Measurements from ENCODE around the gene MKI67.

MKI67 gene

DNA sequence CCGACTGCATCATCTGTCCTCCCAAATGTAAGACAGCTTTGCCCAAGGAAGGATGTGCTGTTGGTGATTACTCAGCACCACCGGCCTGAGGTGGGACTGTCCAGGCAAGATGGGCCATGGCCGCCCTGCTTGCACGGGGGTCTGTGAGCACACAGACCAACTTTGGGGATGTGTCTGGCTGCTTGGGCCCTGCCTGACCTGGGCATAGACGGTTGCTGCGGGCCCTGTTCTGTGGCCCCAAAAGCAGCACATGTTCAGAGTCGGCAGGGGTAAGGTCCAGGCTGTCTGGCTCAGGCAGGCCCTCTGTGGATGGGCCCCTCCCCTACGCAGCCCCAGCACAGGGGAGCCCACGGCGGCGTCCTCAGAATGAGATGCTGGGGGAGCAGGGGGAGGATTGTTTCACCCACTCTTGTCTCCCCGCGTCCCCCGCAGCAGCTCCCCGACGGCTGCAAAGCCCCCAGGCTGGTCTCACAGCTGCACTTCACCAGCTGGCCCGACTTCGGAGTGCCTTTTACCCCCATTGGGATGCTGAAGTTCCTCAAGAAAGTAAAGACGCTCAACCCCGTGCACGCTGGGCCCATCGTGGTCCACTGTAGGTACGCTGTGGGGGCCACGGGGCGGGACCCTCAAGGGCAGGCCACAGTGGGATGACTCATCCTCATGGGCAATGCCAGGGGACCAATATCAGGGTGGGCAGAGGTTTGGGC is 58.4 kb downstream of the MKI67 start:
- DNase-seq (ENCODE audit: extremely low read depth in 1 of 2, low read depth in 1 of 2): no peak

DNA sequence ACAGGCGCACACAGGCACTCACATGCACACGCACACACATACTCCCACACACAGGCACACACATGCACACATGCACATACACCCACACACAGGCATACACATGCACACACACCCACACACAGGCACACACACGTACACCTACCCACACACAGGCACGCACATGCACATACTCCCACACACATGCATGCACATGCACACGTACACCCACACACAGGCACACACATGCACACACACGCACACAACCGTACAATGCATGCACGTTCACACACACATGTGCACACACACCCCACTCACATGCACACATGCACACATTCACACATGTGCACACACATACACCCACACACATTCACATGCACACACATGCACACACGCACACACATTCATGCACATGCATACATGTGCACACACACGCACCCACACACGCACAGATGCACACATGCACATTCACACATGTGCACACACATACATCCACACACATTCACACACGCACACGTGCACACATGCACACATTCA is 59.3 kb downstream of the MKI67 start:
- no peak for DNase-seq (ENCODE audit: extremely low read depth in 1 of 2, low read depth in 1 of 2)

DNA sequence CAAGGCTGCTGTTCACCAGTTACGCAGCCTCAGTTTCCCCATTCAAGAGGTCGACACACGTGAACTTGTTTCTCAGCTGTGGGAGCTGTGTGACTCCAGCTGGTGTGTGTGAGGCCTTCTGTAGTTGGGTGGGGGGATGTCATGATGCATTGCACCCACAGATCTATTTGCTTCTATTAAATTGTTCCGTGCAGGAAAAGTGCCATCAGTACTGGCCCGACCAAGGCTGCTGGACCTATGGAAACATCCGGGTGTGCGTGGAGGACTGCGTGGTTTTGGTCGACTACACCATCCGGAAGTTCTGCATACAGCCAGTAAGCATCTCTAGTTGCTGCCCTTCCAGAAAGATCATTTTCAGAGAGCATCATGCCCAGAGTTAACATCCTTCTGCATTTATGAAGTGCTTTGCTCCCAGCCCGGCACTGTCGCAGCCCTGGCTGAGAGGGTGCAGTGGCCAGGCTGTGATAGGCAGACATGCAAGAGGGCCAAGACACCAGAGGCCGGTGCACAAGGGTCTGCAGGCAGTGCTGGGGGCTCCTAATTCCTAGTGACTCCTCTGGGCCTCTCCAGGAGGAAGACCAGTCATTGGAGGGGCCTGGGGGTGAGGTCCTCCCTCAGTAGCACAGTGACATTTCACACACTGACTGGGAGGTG is 60.2 kb downstream of the MKI67 start:
- no peak for DNase-seq (ENCODE audit: extremely low read depth in 1 of 2, low read depth in 1 of 2)

DNA sequence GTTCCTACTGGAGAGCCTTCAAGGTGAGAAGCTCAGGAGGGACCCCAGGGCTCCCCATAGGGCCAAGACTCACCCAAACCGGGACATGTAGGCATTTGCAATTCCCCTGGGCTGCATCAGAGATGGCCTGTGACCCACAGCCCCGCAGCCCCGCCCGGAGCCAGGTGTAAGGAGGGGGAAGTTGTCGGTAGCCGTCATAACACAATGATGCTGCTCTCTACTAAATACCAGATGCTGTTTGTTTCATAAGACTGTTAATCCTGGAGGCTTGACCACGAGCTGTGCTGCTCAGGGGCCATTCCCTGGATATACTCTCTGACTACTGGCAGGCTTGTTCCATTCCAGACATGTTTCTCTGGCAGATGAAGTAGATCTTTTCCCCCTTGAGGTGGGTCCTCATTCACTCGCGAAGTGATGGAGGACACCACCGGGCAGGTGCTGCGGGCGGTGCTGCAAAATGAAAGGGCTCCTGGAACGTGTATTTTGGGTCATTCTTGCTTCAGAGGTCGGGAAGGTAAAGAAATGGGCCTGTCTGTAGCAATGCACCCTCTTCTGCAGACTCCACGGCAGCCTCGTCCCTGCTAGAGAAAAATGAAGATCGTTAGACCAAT is 61.1 kb downstream of the MKI67 start:
- DNase-seq (ENCODE audit: extremely low read depth in 1 of 2, low read depth in 1 of 2): no peak

DNA sequence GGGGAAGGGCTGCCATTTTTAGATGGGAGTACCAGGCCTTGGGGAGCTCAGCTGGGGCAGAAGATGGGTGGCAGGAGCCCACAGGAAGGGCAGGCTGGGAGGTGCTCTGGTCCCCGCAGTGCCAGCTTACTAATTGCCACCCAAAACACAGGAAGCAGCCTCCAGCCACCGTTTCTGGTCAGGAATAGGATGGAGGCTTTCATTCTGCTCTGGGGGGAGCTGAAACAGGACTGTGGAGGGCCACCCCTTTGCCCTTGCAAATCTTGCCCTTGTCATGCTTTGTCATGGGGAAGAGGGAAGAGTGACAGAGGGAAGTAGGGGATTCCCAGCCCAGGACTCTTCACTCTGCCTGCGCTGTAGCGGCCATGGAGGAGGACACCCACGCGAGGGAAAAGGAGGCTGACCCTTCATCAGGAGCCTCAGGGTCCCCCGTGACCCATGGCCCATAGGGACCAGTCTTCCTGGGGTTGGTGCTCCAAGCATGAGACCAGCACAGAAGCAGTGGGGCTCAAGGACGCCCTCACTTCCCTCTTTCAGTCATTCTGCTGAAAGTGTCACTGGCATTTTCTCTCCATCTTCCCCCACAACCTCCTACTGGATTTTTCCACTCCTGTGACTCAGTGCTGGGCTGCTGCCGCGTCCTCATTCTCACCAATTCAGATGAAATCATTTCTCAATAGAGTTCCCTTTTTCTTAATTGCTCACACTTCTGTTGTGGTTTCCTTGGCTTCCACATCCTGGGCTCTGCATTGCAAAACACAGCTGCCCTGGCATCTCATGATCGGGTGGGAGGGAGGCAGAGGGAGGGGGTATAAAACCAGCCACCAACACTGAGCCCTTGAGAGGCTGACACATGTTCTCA is 61.9 kb downstream of the MKI67 start:
- DNase-seq (ENCODE audit: extremely low read depth in 1 of 2, low read depth in 1 of 2): peak; percentile 33 to 40

DNA sequence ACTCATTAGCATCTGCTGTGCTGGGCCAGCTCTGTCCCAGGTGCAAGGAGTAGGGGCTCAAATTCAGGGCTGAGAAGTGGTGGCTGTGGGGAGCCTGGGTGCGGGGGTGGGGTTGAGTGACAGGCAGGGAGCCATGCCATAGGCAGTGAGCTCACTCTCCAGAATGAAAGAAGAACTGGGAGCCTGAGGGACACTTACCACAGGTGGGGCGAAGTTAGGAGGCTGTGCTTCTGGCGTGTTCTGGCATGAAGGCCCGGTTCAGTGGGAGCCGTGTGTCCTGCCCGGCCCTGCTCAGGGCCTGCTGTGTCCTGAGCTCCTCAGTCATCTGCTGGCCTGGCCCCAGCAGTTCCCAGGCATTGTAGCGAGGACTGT is 62.5 kb downstream of the MKI67 start:
- no peak for DNase-seq (ENCODE audit: extremely low read depth in 1 of 2, low read depth in 1 of 2)

DNA sequence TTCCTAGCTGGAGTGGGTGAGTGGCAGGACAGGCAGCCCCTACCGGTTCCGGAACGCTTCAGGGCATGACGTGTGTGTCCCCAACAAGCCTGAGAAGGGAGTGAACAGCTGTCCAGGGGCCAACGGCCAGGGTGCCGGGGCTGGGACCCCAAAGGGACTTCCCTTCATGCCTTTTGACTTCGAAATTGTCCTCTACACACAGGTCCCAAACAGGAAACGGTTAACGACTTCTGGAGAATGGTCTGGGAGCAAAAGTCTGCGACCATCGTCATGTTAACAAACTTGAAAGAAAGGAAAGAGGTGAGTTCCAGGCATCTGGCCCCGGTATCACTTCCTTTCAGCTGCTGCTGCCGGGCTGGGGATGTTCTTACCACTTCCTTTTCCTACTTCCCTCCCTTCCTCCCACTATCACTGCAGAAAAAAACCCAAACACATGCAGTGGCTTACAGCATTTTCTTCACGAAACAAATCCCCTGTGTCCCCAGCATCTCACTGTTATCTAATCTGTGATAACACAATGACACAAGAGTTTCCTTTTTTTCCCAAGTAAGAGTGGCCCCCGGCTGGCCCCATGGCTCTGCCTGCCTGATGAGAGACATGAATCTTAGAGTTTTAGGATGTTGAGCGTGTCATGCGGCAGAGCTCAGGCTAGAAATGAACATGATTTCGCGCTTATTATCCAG is 63.2 kb downstream of the MKI67 start:
- DNase-seq (ENCODE audit: extremely low read depth in 1 of 2, low read depth in 1 of 2): no peak

DNA sequence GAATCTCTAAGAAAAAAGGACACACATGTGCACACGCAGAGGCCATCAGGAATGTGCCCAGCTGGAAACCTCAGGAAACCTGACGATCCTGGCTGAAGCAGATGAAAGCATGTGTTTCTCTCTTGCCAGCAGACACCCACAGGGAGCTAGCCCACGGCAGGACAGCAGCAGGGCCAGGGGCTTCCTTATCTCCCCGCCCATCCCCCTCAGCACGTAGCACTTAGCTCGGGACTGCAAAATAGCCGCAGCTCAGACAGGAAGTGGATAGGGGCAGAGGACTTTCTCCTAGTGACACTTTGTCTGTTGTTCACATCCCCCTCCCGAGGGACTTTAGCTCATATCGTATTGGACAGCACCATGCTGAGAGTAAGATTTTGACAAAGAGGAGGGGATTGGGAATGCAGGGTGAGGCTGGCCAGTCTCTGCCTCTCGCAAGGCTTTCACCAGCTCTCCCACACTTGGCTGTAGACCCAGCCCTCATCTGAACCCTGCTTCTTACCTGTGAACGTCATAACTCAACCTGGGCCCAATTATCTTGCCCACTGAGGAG is 63.8 kb downstream of the MKI67 start:
- DNase-seq (ENCODE audit: extremely low read depth in 1 of 2, low read depth in 1 of 2): no peak

DNA sequence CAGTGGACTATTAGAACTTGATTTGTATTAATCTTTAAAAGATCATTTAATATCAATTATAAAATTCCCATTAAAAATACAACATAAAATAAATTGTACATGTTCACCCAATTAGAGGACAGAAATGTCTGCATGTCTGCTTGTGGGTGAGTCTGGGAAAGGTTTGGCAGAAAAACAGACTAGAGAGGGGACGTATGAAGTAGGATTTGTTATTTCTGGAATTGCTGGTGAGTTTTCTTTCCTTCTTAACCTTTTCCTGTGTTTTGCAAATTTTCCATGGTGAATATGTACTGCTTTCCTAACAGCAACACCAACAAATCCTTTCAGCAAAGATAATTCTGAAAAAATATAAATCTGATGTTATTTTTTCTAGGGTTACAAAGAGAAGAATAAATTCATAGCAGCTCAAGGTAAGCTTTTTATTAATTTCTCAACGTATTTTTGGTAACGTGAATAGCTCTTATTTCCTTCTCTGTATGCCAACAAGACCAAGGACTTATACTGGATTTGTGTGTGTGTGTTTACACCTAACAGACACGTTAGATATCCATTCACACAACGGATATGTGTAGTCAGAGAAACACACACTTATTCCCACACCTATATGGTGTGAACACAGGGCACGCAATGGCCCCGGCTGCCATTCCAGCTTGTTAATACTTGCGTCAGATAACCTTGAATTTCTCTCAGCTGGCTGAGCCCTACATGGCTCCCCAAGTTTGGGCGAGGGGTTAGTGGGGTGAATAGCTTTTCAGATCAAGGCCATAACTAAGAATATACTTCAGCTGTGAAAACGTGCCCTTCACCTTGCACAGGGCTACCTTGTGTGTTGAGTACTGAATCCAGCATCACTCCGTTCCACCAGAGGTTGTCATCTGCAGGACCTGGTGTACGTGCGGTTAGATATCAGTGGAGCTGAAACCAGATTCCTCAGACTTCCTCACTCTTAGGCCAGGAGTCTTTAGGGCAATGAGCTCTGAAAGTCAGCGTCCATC is 64.6 kb downstream of the MKI67 start:
- no peak for DNase-seq (ENCODE audit: extremely low read depth in 1 of 2, low read depth in 1 of 2)

DNA sequence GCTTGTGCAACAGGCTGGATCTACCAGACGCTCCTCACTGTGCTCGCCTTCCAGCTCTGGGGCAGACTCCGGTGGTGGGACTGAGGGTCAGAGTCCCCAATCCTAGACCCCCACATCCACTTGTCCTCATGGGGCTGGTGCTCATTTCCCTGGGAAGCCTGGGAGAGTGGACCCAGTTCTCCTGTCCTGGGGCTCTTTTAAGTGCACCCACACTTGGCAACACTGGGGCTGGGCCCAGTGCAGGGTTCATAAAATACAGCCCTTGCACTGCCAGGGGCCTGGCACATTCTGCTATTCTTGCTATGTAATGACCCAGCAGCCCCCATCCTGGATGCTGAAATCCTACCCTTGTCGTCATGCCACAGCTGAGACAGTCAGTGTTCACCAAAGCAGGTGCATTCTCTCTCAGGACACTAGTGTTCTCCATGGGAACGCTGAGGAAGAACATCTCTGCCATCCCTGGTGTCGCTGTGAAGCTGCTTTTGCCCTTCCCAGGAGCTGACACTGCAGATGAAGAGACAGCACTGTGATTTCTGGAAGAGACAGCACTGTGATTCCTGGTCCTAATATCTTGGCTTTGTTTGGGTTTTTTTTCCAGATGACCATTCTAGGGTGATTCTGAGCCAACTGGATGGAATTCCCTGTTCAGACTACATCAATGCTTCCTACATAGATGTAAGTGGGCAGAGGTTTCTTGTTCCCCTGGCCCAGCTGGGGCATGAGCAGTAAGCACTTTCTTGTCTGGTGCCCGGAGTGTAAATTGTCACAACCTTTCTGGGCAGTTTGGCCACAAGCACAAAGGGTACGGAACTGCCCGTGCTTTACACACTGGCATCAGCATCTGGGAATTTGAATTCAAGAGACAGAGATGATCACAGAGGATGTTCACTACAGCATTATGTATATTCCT is 65.6 kb downstream of the MKI67 start:
- no peak for DNase-seq (ENCODE audit: extremely low read depth in 1 of 2, low read depth in 1 of 2)

DNA sequence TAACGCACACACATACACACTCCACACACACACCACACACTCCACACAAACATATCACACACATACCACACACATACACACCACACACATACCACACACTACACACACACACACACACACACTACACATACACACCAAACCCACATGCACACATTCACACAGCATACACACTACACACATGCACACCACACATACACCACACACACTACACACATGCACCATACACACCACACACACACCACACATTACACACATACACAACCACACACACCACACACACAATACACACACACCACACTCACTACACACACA is 66.3 kb downstream of the MKI67 start:
- DNase-seq (ENCODE audit: extremely low read depth in 1 of 2, low read depth in 1 of 2): no peak

DNA sequence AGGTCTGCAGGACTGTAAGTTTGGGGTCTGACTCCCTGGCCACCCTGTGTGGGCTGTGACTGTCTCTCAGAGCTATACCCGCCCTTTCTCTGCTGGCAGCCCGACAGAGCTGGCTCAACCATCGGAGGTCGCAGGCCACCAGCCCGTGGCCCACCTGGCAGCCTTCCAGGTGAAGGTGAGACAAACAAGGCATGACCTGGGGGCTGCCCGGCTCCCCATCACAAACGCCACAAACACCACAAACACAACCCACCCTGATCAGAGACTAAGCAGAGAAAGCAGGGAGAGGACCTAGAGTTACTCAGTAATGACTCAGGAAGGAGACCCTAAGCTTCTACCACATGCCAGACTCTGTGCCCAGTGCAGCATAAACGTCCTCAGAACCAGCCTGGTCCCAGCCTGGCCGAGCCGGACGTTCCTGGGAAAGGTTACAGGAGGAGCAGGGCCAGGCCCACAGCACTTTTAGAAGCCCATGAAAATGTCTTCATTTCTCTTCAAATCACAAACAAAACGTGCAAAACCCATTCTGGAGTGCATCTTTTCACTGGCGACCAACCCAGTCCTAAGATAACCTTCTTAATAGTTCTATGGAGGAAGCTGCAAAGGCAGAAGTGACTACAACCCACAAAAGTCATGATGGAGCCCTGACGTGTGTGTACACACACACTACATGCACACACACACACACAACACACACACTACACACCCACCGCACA is 66.8 kb downstream of the MKI67 start:
- no peak for DNase-seq (ENCODE audit: extremely low read depth in 1 of 2, low read depth in 1 of 2)

DNA sequence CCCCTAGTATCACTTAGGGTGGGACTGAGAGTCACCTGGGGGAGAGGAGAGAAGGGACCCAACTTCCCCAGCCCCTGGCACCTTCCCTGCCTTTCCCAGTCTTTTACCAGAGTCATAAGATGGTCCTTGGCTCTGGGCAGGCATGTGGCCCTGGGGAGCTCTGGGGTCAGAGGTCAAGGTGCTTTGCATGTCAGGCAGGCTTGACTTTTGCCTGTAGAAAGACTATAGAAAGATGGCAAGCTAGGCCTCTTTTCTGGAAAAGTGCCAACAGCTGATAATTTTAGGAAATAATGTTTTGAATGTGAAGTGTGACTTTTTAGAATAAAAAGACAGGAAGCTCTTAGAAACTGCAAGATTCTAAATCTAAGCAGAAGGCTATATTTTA is 67.5 kb downstream of the MKI67 start:
- no peak for DNase-seq (ENCODE audit: extremely low read depth in 1 of 2, low read depth in 1 of 2)

DNA sequence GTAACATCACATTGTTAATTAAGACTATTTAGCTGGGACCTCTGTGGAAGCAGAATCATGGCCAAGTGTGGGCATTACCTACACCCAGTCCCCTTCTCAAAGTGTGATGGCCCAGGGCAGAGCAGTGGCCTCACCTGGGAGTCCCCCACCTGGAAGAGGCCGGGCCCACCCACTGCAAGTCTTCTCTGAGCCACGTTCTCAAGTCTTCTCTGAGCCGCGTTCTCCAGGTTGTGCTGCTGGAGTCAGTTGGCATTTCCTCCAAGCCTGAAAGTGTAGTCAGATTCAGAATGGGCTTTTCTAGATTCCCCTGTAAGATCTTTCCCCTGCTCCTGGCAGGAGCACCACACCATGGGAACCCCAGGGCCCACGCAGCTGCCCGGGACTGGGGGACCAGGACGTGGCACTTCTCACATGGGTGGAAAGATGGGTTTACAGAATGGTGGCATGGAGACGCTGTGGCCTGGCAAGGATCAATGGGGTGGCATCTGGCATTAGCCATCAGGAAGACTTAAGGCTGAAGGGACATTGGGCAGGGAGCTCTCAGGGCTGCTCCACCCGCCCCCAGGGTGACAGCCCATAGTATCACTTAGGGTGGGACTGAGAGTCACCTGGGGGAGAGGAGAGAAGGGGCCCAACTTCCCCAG is 68.0 kb downstream of the MKI67 start:
- no peak for DNase-seq (ENCODE audit: extremely low read depth in 1 of 2, low read depth in 1 of 2)

DNA sequence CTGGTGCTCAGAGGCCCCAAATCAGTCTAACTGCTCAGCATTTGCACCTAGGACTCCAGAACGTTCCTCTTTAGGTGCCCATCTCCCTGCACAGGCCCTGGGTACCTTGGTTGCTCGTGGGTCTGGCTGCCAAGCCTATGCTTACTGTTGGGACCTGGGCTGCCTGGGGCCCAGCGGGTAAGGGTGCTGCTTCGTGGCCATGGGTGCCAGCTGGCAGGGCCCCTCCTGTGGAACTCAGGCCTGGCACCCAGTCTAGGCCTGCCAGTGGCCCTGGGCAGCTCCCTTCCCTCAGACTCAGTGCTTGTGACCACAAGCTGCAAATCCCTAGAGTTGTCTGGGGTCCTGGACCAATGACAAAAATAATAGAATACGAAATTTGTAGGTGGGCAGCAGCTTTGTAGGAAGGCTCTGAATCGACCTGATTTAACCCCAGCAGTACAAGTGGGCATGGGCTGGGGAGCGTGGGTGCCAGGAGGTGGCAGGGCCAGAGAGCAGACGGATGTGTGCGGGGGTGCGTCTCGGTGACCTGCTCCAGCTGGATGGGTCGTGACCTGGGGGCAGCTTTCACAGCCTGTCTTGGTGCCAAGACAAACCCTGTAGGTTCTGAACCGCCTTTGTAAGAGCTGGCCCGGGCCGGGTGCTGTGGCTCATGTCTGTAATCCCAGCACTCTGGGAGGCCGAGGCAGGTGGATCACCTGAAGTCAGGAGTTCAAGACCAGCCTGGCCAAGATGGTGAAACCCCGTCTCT is 69.7 kb downstream of the MKI67 start:
- no peak for DNase-seq (ENCODE audit: extremely low read depth in 1 of 2, low read depth in 1 of 2)

DNA sequence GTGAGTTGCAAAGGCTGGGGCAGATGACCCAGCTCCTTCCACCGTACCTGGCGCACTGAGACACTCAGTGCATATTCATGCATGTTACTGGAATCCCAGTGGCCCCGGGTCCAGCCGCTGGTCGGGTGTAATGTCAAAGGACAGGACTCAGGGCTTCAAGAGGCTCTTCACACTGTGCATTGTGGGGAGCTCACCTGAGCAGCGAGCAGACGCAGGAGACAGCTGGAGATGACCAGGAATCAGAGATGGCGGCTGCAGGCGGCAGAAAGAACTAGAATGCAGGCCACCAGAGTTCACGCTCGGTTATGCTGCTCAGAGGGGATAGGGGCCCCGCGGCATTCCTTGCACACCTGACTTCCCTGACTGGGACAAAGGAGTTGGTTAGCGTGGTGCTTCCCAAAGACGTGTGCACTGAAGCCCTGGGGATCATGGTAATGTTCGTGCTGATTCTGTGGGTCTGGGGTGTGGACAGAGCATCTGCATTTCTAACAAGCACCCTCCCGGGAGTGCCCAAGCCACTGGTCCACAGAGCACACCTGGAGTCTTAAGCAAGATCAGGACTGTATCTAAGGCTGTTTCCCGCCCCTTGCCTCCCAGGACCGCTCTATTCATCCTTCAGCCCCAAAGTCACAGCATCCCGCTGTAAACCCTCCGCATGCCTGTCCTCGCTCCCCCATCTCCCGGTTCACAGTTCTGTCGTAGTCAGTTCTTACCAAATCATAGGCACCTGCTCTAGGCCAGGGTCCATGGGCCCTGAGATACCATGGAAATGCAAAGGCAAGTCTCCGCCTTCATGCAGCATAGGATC is 71.0 kb downstream of the MKI67 start:
- no peak for DNase-seq (ENCODE audit: extremely low read depth in 1 of 2, low read depth in 1 of 2)

Data from activated CD8-positive, alpha-beta memory T cell treated with anti-CD3 and anti-CD28 coated beads for 1 hour (primary cell).